IMR-90 (cell line): ENCODE data around the gene VPS11.

Source experiments
- BHLHE40 ChIP-seq: fragments of 150-350 bp; IDR thresholded peaks from 2 replicates; pipeline ENCODE4 v1.6.1; 2016; ENCODE audit warnings: mild to moderate bottlenecking, low read depth, low read length
- CEBPB ChIP-seq: IDR thresholded peaks from 2 replicates; pipeline ENCODE4 v1.6.1; 2012; ENCODE audit warnings: low read depth, low read length, improper control_type of control experiment
- CTCF ChIP-seq: conservative IDR thresholded peaks from 2 replicates; pipeline ENCODE4 v1.5.1; 2012; ENCODE audit warnings: mild to moderate bottlenecking, low read depth, low read length, improper control_type of control experiment
- ELK1 ChIP-seq: fragments of 150-350 bp; IDR thresholded peaks from 2 replicates; pipeline ENCODE4 v1.6.1; 2016; ENCODE audit warnings: low read depth, mild to moderate bottlenecking, low read length, moderate library complexity, borderline replicate concordance
- FOS ChIP-seq: fragments of 150-350 bp; IDR thresholded peaks from 2 replicates; pipeline ENCODE4 v1.6.1; 2016; ENCODE audit warnings: low read depth, low read length
- MAFK ChIP-seq: IDR thresholded peaks from 2 replicates; pipeline ENCODE4 v1.6.1; 2012; ENCODE audit warnings: low read depth, low read length, improper control_type of control experiment
- MXI1 ChIP-seq: IDR thresholded peaks from 2 replicates; pipeline ENCODE4 v1.6.1; 2012; ENCODE audit warnings: low read depth, mild to moderate bottlenecking, low read length, moderate library complexity, borderline replicate concordance
- NFE2L2 ChIP-seq: fragments of 150-350 bp; IDR thresholded peaks from 2 replicates; pipeline ENCODE4 v1.6.1; 2016; ENCODE audit warnings: low read depth, mild to moderate bottlenecking, low read length
- POLR2A ChIP-seq: IDR thresholded peaks from 2 replicates; pipeline ENCODE4 v1.6.1; 2012; ENCODE audit warnings: mild to moderate bottlenecking, low read depth, low read length
- RAD21 ChIP-seq: IDR thresholded peaks from 2 replicates; pipeline ENCODE4 v1.6.1; 2012; ENCODE audit warnings: low read length, improper control_type of control experiment
- RCOR1 ChIP-seq: IDR thresholded peaks from 2 replicates; pipeline ENCODE4 v1.6.1; 2012; ENCODE audit warnings: mild to moderate bottlenecking, low read length, improper control_type of control experiment; ENCODE audit not compliant: insufficient replicate concordance
- RFX5 ChIP-seq: IDR thresholded peaks from 2 replicates; pipeline ENCODE4 v1.8.0; 2012; ENCODE audit warnings: low read depth, mild to moderate bottlenecking, low read length, moderate library complexity
- TF ChIP-seq, protein P1 (sequence below): fragments of 150-350 bp; IDR thresholded peaks from 2 replicates; pipeline ENCODE4 v1.6.1; 2017; ENCODE audit warnings: mild to moderate bottlenecking, antibody characterized with exemption, low read length, low read depth

- TF ChIP-seq RAD21 (no peak), CEBPB (no peak), CTCF (no peak), POLR2A (no peak), RCOR1 (no peak), MAFK (no peak), RFX5 (no peak), BHLHE40 (no peak), ELK1 (no peak), FOS (no peak), MXI1 (no peak), NFE2L2 (no peak)
- TF ChIP-seq, protein P1, sequence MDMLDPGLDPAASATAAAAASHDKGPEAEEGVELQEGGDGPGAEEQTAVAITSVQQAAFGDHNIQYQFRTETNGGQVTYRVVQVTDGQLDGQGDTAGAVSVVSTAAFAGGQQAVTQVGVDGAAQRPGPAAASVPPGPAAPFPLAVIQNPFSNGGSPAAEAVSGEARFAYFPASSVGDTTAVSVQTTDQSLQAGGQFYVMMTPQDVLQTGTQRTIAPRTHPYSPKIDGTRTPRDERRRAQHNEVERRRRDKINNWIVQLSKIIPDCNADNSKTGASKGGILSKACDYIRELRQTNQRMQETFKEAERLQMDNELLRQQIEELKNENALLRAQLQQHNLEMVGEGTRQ, result no peak
These were observed 11.2 kb downstream of the VPS11 start for GRCh38 chr11:119078675-119079420.
